GM21786 (cell line): Measurements from ENCODE around the gene ZC3H15.
"Not testable (repeated sequence)": the region's sequence is repeated elsewhere in the genome, so short reads cannot be mapped to it uniquely, and the experiment has no call there.

ENCODE experiments used
- ATAC-seq: cut with Tn5 transposase; IDR thresholded peaks from one replicate; pipeline ENCODE4 v1.9.1; 2021; ENCODE audit not compliant: unreplicated experiment

ZC3H15 gene

DNA sequence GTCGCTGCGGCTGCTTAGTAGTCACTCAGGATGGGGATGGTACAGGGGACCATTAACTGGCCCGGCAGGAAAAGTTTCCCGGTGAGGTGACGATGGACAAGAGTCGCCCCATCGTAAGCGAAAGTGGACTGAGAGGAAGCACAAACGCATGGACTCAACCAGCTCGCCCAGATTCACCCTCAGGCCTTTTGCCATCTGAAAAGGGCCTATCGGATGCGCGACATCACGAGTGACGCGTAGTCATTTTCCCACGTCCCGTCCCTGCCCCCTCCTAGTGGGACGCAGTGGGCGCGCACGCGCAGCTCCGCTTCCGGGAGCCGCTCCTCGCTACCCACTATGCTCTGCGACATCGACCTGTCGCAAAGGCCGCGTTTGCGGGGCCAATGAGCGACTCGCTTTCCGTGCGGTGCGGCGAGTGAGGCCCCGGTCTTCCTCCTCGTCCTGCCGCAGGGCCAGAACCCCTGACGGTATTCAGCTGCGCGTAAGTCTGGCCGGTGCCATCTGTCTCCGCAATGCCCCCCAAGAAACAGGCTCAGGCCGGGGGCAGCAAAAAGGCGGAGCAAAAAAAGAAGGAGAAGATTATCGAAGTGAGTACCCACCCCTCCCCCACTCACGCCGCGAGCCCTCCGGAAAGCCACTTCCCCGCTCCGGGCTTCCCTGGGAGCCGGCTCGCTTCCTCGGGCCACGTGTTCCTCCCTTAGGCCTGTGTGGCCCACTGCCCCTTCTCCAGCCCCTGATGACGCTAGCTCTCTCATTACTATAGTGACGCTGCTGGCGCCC lies at the start of gene ZC3H15:
Gene ZC3H15, plus strand, starts transcription at position 390 of the 780 bp plus-strand sequence. Its CDS starts 123 bp downstream, at position 513.
- peak; percentile 80 for ATAC-seq

- no peak for ATAC-seq
Measured at GRCh38 chr2:186437719-186438118, 48.3 kb upstream of the ZC3H15 start.

DNA sequence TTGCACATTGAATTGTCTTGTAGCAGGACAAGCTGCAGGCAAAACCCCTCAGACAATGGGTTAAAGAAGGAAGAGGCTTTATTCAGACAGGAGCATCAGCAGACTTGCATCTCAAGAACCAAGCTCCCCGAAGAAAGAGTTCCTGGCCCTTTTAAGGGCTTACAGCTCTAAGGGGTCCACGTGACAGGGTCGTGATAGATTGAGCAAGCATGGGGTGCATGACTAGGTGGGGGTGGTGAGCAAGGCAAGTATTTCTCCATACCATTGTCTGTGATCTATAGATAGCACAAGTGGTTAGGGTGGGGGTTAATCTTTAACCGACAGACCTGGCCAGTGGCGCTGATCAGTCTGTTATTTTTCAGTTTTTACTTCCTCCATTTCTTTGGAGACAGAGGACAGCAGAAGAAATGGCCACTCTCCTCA lies 46.4 kb upstream of the ZC3H15 start:
- ATAC-seq: not testable (repeated sequence)

DNA sequence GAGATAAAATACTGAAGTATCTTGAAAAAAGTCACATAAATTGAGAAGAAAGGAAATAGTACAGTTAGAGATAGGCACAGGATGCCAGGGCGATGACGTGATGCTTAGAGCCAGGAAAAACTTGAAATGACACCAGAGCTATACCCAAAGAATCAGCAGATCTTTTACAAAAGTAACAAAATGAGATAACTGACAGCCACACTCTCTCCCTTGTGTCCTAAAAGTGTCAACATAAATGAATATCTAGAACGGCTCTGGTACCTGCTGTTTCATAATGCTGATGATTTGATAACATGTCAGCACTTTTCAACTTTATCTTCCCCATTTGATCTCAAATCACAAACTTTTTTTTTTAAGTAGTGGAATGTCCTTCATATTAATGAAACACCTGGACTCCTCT lies 45.6 kb upstream of the ZC3H15 start:
- ATAC-seq: no peak

GRCh38 chr2:186442885-186443284 lies 43.2 kb upstream of the ZC3H15 start:
- no peak for ATAC-seq

- ATAC-seq: no peak
Measured at GRCh38 chr2:186443851-186444250, 42.2 kb upstream of the ZC3H15 start.

GRCh38 chr2:186445506-186445905 lies 40.6 kb upstream of the ZC3H15 start:
- no peak for ATAC-seq

GRCh38 chr2:186455613-186456012 lies 30.4 kb upstream of the ZC3H15 start:
- ATAC-seq: no peak

GRCh38 chr2:186456941-186457340 lies 29.1 kb upstream of the ZC3H15 start:
- no peak for ATAC-seq

DNA sequence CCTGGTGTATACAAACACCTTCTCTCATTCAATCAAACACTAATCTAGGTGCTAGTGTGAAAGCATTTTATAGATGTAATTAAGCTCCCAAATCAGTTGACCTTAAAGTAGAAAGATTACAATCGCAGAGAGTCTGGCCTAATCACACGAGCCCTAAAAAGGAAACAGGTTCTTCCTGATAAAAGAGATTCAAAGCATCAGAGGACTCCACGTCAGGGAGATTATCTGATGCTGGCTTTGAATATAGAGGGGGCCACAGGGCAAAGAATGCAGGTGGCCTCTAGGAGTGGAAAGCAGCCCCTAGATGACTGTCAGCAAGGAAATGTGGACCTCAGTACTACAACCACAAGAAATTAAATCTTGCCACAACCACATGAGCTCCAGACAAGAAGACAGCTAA lies 28.2 kb upstream of the ZC3H15 start:
- ATAC-seq: no peak

DNA sequence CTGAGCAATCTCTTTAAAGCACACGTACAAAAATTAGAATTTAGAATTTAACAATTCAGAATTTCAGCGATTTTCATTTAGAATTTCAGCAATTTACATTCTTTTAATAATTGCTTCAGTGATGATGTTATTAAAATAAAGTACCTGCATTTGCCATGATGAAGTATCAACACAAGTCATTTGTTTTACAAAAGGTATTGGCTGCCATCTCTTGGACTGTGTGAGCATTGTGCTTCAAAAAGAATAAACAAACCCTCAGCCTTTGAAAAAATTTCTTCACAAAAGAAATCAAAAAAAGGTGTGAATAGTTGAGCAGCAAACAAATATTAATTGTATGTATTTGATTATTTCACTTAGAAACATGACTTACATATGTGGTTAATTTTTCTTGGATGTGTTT lies 27.1 kb upstream of the ZC3H15 start:
- no peak for ATAC-seq

DNA sequence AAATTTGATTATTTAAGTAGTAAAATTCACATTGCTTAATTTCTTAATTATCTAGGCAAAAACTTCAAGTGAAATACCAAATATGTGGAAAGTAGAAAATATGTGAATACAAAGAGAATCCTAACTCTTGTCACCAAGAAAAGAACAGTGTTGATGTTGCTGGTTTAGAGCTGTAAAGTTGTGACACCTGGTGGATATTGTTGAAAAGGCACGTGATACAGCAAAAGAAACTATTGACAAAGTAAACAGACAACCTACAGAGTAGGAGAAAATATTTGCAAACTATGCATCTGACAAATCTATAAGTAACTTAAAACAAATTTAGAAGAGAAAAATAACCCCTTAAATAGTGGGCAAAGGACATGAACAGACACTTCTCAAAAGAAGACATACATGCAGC lies 25.6 kb upstream of the ZC3H15 start:
- ATAC-seq: peak; percentile 76

DNA sequence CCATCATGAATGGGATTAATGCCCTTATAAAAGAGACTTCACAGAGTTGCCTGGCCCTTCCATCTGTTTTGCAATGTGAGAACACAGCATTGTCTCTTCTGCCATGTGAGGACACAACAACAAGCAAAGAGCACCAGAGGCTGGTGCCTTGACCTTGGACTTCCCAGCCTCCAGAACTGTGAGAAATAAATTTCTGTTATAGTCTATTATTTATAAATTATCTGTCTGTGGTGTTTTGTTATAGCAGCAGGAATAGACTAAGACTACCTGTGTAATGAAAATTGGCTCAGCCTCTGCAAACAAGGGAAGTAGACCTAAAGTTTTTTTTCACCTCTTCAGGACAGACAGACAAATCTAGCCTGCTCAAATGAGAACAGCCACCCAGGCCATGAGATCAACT lies 19.3 kb upstream of the ZC3H15 start:
- ATAC-seq: no peak

- no peak for ATAC-seq
Measured at GRCh38 chr2:186467421-186467820, 18.6 kb upstream of the ZC3H15 start.

- not testable (repeated sequence) for ATAC-seq
Measured at GRCh38 chr2:186472722-186473493, 13.2 kb upstream of the ZC3H15 start.

- ATAC-seq: peak; percentile 74
Measured at GRCh38 chr2:186474239-186474638, 11.8 kb upstream of the ZC3H15 start.

DNA sequence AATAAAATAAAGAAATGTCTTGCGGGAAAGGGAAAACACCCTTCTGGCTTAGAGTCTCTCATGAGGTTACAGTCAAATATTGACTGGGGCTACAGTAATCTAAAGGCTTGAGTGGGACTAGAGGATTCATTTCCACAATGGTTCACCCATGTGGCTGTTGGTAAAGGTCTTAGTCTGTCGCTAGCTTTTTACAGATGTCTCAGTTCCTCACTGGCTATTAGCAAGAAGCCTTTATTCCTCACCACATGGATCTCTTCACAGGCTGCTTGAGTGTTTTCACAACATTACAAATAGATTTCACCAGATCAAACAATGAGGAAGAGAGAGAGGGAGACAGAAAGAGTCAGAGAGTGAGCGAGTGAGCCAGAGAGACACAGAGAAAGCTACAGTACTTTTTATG lies 8.3 kb upstream of the ZC3H15 start:
- ATAC-seq: no peak

DNA sequence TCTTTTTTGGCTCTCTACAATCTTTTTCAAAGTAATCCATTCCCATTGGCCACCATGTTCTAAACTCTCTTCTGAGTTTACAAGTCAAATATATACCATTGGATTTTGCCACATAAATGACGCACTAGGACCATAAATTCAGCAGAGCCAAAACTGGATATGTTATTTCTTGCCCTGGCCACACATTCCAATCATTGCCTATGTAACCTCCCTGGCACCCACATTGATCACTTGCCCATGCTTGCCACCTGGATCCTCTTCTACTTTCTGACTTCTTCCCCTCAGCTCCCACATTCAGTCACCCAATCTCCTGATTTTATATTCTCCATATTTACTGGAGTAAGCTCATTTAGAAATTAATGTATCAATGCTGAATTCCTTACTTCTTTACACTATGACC lies 5.1 kb upstream of the ZC3H15 start:
- no peak for ATAC-seq

DNA sequence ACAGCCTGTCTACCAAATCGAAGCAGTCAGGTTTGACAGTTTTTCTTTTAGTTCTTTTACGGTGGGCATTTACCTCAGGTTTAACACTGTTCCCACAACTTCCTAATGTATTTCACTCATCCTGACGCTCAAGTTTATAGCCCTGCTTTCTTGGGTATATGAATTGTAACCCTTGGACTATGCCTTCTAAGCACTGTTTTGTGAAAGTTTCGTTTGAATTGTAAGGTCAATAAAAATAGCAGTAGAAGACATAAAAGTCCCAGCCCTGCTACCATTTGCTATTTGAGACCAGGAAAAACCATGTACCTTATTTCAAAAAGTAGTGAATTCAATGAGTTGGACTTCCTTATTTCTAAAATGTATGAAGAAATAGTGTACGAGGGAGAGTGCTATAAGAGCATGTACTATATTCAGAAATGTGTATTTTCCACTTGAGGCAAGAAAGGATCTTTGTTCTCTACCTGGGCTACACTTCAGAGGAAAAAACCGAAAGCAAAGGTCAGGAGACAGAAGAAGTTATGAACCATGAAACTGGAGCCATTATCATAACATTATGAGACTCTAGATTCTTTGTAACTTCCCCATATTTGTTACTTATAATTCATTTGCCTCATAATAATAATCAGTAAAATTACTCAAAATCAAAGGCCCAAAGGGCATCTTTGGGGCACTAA lies 1.9 kb upstream of the ZC3H15 start:
- no peak for ATAC-seq

- ATAC-seq: no peak
Measured at GRCh38 chr2:186485576-186485870, 537 bp upstream of the ZC3H15 start.

DNA sequence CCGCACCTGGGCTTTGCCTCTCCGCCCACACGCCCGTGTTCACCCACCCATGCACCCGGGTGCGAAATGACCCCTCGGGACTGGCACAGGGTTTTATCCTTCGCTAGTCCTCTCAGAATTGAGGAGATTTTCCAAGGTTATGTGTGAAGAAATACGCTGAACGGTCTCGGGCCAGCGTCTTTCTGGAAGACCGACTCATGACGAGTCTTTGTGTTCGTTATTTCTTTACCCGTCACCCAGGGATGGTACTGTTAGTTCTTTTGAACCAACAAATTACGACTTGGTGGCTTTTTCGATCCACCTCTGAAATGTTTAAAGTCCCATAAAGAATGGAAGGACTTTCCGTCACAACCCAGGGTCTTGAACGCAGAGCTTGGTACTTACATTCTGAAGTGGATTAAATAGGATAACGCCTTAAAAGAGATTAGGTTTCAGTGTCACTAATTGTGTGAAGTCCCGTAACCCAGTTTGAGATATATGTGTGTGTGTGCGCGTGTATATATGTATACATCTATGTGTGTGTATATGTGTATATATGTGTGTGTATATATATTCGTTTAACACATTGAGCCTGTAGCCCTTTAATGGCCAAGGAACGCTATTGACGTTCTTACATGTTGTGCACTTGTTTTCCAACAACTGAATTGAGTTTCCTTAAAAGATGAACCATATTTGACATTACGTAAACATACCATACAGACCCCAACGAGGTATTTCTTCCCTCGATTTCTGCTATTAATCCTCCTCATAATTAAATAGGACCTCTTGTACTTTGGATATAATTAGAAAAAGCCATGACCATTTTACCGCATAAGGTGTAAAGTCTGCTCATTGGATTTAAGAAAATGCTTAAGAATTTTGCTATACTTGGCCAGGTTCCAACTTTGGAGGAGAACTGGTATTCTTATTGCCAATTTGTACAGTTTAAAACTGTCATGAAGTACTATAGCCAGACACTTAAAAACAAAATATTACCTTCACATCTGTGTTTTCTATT lies 889 bp downstream of the ZC3H15 start:
- ATAC-seq: no peak
